Measurements from ENCODE around the gene GAN.

GAN gene

DNA sequence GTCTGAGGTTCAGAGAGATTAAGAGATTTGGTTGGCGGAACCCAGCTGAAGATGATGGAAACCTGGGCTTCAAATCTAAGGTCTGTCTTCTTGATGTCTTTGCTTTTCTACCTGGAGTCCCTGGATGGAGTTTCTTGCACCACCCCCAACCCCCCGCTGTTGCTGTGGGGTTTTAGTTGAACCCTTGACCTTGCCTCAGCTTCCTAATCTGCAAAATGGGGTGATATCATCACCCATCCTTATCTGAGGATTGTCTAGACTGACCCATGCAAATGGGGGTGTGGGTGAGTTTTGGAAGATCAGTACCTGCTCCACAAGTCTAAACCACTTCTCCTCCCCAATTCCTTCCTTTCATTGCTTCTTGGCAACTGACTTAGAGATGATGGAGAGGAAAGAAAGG lies 120.8 kb downstream of the GAN start:
- Histone ChIP-seq H3K27ac (no peak overlapping the region), H3K27me3 (no peaks in the 10 kb centered on the region), H3K4me3 (no peak overlapping the region), H3K9me3 (replicated peaks in 1 of 11) (no peaks in the 10 kb centered on the region), H3K36me3 (no peaks in the 10 kb centered on the region), H3K4me2 (no peak overlapping the region), H3K4me1 (peaks cover 48 to 57% (median 53%) of the 10 kb centered on the region in 10 experiments), H4K20me1 (no peaks in the 10 kb centered on the region), H3K9ac (no peak overlapping the region)
- TF ChIP-seq Cebpa-rat (IDR thresholded peaks at IDR 0.05), result no peak

DNA sequence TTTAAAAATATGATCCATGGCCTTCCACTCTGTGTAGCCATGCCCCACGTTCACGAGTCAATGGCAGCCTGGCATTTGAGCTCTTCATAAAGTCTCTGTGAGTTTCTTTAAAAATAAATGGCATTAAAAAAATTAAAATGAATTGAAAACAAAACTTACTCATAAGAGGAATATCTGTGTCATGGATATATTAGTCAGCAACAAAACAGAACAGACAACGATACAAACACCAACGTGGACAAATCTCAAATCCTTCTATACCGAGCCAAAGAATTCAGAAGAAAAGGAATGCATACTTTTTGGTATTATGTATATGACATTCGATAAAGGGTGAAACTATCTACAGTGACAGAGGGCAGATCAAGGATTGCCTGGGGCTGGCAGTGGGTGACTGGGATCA lies 121.6 kb downstream of the GAN start:
- no peak overlapping the region for H3K9ac ChIP-seq
- no peaks in the 10 kb centered on the region for H4K20me1 ChIP-seq
- peaks cover 41 to 52% (median 48%) of the 10 kb centered on the region in 10 experiments for H3K4me1 ChIP-seq
- H3K4me3 ChIP-seq, result no peak overlapping the region
- no peaks in the 10 kb centered on the region for H3K9me3 ChIP-seq (replicated peaks in 1 of 11)
- no peak overlapping the region for H3K27ac ChIP-seq
- no peaks in the 10 kb centered on the region for H3K36me3 ChIP-seq
- H3K4me2 ChIP-seq, result no peak overlapping the region
- TF ChIP-seq Cebpa-rat (IDR thresholded peaks at IDR 0.05), result no peak
- no peaks in the 10 kb centered on the region for H3K27me3 ChIP-seq

DNA sequence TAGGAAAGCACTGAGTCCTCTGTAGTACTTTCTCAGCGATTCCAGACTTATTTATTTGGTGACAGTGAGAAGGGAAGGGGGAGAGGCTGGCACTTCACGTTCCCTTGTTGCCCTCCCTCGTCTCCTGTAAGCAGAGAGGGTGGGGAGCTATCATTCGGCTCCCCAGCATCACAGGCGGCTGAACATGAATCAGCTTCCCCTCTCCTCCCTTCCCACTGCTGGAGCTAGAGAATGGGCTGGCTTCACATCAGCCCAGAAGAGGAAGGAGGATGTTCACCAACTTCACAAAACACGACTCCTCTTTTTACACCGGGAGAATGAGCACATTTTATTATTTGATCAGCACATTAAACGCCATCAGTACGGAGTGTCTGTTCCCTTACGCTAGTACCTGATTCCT lies 123.1 kb downstream of the GAN start:
- no peak for TF ChIP-seq Cebpa-rat (IDR thresholded peaks at IDR 0.05)
- H3K9ac ChIP-seq, result peak overlapping the region in 4 of 11 experiments; percentile 11 to 46 (median 28); a peak in 5 of 22 replicates
- no peak overlapping the region for H3K4me3 ChIP-seq
- H3K4me1 ChIP-seq, result peaks cover 27 to 42% (median 35%) of the 10 kb centered on the region in 10 experiments
- H4K20me1 ChIP-seq, result no peaks in the 10 kb centered on the region
- H3K9me3 ChIP-seq (replicated peaks in 1 of 11), result no peaks in the 10 kb centered on the region
- H3K4me2 ChIP-seq, result peak overlapping the region; percentile 19 to 80 (median 56)
- no peaks in the 10 kb centered on the region for H3K27me3 ChIP-seq
- peak overlapping the region in 3 of 11 experiments; percentile 10 to 40 (median 38); a peak in 5 of 22 replicates for H3K27ac ChIP-seq
- no peaks in the 10 kb centered on the region for H3K36me3 ChIP-seq

Data from BLaER1 treated with 17β-estradiol and CSF1 and Interleukin-3, amounts not matched to agents 10 nM and 100 nM (cell line).